GM11168 (cell line): ENCODE data around the gene WDR81.
"Not testable (repeated sequence)": the region's sequence is repeated elsewhere in the genome, so short reads cannot be mapped to it uniquely, and the experiment has no call there.

ENCODE experiments used
- in situ Hi-C: fragments of 300-500 bp; cut with MboI; formaldehyde crosslinking; loops from one replicate; pipeline ENCODE4 v1.12.0; 2022; ENCODE audit warnings: low sequenced_read_pairs; ENCODE audit not compliant: unreplicated experiment

Gene WDR81

GRCh38 chr17:1724351-1724868 lies at the start of gene WDR81:
Gene WDR81, plus strand, starts transcription at chr17:1724704. Its CDS starts 256 bp downstream, at chr17:1724960.
- in situ Hi-C loops, result no loop called here

GRCh38 chr17:1676401-1676800 lies 48.1 kb upstream of the WDR81 start:
- in situ Hi-C loops, result no loop called here

GRCh38 chr17:1683459-1683858 lies 41.0 kb upstream of the WDR81 start:
- in situ Hi-C loops, result no loop called here

GRCh38 chr17:1684378-1685189 lies 39.9 kb upstream of the WDR81 start, which contains the start of gene PRPF8:
Gene PRPF8, minus strand, starts transcription at chr17:1684867. Its CDS starts 296 bp downstream, at chr17:1684571.
- in situ Hi-C loops, result no loop called here

GRCh38 chr17:1686086-1686485 lies 38.4 kb upstream of the WDR81 start:
- in situ Hi-C loops, result no loop called here

GRCh38 chr17:1688405-1688804 lies 36.1 kb upstream of the WDR81 start:
- in situ Hi-C loops, result not testable (repeated sequence)

GRCh38 chr17:1690544-1691221 lies 33.8 kb upstream of the WDR81 start:
- in situ Hi-C loops, result no loop called here

- in situ Hi-C loops, result no loop called here
Measured at GRCh38 chr17:1693339-1693738, 31.2 kb upstream of the WDR81 start.

- in situ Hi-C loops, result no loop called here
Measured at GRCh38 chr17:1695365-1695764, 29.1 kb upstream of the WDR81 start.

- in situ Hi-C loops, result no loop called here
Measured at GRCh38 chr17:1697681-1698080, 26.8 kb upstream of the WDR81 start.

- in situ Hi-C loops, result not testable (repeated sequence)
Measured at GRCh38 chr17:1699891-1700290, 24.6 kb upstream of the WDR81 start.

- in situ Hi-C loops, result no loop called here
Measured at GRCh38 chr17:1703063-1703462, 21.4 kb upstream of the WDR81 start.

GRCh38 chr17:1705004-1705403 lies 19.5 kb upstream of the WDR81 start:
- in situ Hi-C loops, result no loop called here

- in situ Hi-C loops, result no loop called here
Measured at GRCh38 chr17:1707107-1707506, 17.4 kb upstream of the WDR81 start.

- in situ Hi-C loops, result not testable (repeated sequence)
Measured at GRCh38 chr17:1708791-1709346, 15.6 kb upstream of the WDR81 start.

- in situ Hi-C loops, result no loop called here
Measured at GRCh38 chr17:1709403-1709951, 15.0 kb upstream of the WDR81 start.

GRCh38 chr17:1709971-1710806 lies 14.3 kb upstream of the WDR81 start, which contains the start of gene TLCD2:
Gene TLCD2, minus strand, starts transcription at chr17:1710377. Its CDS starts 135 bp downstream, at chr17:1710242.
- in situ Hi-C loops, result no loop called here

GRCh38 chr17:1710807-1711553 lies 13.5 kb upstream of the WDR81 start:
- in situ Hi-C loops, result no loop called here

GRCh38 chr17:1711804-1712203 lies 12.7 kb upstream of the WDR81 start:
- in situ Hi-C loops, result no loop called here
